GM19452 (cell line): ENCODE results near the gene GRM5.

ENCODE experiments used
- ATAC-seq: cut with Tn5 transposase; IDR thresholded peaks from one replicate; pipeline ENCODE4 v1.9.1; 2021; ENCODE audit not compliant: unreplicated experiment

The GRM5 gene

DNA sequence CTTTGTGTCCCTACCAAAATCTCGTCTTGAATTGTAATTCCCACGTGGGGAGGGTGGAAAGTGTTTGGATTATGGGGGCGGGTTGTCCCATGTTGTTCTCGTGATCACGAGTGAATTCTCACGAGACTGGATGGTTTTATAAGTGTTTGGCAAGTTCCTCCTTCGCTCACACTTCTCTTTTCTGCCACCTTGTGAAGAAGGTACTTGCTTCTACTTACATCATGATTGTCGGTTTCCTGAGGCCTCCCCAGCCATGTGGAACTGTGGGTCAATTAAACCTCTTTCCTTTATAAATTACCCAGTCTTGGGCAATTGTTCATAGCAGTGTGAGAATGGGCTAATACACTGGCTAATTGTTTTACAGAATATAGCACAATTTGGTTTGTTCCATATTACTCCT is 326.3 kb downstream of the GRM5 start:
- no peak for ATAC-seq

- no peak for ATAC-seq
Observed at GRCh38 chr11:88709567-88709966, 356.2 kb downstream of the GRM5 start.

- no peak for ATAC-seq
Observed at GRCh38 chr11:88704485-88704884, 361.3 kb downstream of the GRM5 start.

GRCh38 chr11:88701816-88702215 is 364.0 kb downstream of the GRM5 start:
- ATAC-seq: no peak

DNA sequence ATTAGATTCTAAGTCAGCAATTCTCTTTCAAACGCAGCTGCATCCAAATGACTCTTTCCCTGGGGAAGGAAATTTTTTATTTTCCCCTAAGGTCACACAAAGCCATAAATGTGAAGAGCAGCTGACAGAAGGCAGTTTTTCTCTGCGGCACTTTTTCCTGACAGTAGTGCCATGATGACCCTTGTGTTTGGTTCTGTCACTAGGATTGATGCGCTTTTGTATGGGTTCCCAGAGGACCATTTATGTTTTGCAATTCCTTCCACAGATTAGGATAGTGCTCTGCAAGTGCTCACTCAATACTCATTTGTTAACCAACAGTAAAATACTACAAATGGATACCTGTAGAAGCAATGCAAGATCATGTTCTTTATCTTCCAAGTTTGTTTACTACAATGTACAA is 368.6 kb downstream of the GRM5 start:
- no peak for ATAC-seq

GRCh38 chr11:88695689-88696414 is 369.9 kb downstream of the GRM5 start:
- no peak for ATAC-seq

GRCh38 chr11:88692306-88693086 is 373.3 kb downstream of the GRM5 start:
- no peak for ATAC-seq

DNA sequence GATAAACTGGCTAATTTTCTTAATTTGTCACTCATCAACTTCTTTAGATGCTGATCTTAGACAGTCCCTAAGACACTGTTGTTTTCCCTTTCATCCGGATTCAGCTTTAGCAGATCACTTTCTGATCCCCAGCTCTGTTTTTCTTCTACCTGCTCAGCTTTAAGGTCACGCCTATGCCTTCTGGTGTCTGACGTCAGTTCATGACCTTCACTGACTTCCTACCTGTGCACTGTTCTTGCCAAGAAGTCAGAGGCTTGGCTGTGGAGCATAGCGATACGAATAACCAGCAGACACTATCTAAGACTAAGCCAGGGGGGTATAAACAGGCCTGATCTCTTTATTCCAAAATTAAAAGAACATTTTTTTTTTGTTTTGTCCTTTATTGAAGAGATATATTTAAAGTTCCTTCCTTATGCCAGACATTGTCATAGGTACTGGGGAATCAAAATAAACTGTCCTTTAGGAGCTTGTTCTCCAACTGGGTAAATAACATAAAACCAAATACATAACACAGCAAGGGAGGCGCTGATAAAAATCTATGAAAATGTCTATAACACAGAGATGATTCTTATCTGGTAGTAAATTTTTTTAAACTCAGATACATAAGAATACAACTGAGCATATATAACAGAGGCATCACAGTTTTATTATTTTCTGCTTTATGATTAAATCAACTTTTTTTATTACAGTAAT is 376.1 kb downstream of the GRM5 start:
- no peak for ATAC-seq

GRCh38 chr11:88683024-88683423 is 382.8 kb downstream of the GRM5 start:
- no peak for ATAC-seq

DNA sequence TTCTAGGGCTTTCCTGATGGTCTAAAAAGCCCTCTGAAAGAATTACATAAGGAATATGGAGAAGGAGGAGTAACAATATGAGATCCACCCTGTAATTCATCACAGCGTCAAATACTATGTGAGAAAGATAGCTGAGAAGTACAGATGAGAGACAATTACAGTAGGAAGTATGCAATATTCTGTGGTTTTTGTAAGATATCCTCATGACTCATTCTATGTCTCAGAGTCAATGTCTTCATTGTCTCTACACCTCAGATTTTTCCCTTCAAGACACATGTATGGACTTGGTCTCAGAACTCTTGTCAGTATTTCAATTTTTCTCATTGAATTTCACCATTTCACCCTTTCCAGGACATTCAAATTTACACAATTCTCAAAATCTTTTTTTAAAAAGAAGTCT is 385.0 kb downstream of the GRM5 start:
- no peak for ATAC-seq

- no peak for ATAC-seq
Observed at GRCh38 chr11:88666364-88666763, 399.4 kb downstream of the GRM5 start.

- no peak for ATAC-seq
Observed at GRCh38 chr11:88657076-88657738, 408.6 kb downstream of the GRM5 start.

DNA sequence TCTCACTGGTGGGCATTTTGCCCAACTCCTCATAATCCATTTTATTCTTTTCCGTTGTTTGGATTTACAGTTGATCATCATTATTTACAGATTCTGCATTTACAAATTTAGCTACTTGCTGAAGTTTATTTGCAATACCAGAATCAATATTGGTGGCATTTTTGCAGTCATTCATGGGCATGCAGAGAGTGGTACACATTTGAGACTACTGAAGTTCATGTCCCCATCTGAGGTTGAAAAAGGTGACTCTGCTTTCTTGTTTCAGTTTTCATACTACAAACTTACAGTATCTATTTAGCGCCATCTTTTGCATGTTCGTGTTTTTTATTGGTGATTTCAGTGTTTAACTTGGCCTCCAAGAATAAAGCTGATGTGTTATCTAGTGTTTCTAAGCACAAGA is 409.5 kb downstream of the GRM5 start:
- no peak for ATAC-seq

GRCh38 chr11:88655656-88656055 is 410.1 kb downstream of the GRM5 start:
- ATAC-seq: no peak

GRCh38 chr11:88655196-88655595 is 410.6 kb downstream of the GRM5 start:
- no peak for ATAC-seq

DNA sequence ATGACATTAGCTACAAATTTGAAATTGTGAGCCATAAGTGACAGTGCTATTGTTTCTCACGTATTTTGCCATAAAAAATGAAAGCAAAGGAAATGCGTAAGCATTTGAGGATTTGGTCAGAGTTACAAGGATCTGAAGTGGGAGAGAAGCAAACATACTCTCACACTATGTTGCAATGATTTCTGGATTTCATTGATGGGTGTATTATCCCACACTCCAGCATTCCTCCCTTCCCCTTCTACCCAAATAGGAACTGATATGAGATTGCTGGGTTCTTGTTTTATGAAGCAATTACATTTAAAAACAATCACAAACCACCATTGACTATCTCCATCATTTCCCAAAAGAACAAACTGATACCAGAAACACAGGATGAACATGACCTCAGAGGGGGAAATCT is 414.2 kb downstream of the GRM5 start:
- ATAC-seq: no peak

- no peak for ATAC-seq
Observed at GRCh38 chr11:88644724-88645123, 421.1 kb downstream of the GRM5 start.

DNA sequence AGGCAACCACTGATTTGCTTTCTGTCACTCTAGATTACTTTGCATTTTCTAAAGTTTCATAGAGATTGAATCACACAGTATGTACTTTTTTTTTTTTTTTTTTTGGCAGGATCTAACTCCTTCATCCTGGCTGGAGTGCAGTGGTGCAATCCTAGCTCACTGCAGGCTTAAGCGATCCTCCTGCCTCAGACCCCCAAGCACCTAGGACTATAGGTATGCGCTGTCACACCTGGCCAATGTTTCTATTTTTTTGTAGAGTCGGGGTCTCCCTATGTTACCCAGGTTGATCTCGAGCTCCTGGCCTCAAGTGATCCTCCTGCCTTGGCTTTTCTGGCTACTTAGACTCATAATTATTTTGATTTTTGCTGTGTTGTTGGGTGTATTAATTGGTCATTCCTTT is 433.6 kb downstream of the GRM5 start:
- no peak for ATAC-seq

DNA sequence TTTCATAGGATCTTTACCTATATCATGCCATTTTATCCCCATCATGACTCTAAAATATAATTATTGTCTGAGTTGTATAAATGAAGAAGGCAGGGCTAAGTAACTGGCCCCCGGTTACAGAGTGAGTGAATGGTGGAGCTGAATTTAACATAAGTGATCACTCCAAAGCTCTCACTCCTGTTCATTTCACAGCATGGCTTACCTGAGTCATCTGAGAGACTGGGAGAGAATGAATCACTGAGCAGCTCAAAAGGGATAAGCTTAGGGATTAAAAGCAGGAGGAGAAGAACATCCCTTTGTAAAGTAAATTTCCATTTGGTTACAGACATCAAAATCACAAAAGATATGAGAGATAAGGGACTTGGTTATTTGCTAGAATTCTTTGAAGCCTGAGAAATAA is 434.3 kb downstream of the GRM5 start:
- no peak for ATAC-seq

- no peak for ATAC-seq
Observed at GRCh38 chr11:88629496-88629895, 436.3 kb downstream of the GRM5 start.

GRCh38 chr11:88626216-88626615 is 439.6 kb downstream of the GRM5 start:
- no peak for ATAC-seq
